ENCODE measurements around the gene AKNA. TPM values are rescaled to one million over a fixed set of nuclear protein-coding genes. Genes with fewer than 3 reads are reported as not detected.

AKNA gene
- total and polyA plus RNA-seq, 2 experiments from 2014 or later: 6.6 to 13.8 TPM

DNA sequence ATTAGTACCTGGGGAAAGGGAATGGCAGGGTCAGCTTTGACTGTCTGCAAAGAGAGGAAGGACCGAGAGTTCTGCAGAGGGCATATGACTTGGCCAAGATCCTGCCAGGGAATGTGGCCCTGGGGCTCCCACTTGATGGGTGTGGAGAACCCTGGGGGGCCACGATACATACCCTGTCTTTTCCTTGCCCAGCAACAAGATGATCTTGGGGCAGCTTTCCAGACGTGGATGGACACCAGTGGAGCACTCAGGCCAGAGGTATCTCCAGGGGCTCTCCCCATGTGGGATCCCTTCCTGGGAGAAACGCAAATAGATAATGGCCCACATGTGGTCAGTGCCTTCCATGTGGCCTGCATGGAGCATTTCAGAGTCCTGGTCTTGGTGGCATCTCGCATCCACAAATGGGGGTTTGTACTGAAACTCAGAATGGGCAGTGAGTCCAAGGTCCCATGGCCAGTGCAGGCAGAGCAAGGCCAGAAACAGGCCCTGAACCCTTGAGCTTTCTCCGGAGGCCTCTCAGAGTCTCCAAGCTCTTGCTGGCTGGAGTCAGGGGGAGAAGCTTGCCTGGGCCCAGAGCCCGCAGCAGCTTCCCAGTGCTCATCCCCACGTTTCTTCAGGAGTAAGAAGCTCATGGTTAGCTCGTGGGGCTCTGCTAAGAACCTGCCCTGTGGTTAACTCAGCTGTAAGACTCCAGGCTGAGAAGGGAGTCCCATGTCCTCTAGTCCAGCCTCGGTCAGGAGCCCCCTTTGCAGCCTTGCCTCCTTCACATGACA lies 83.2 kb downstream of the AKNA start:
- TF ChIP-seq EZH2phosphoT487 (IDR thresholded peaks at IDR 0.05; ENCODE audit: low read depth, severe bottlenecking, unreplicated experiment) (no peak), EZH2 (IDR thresholded peaks at IDR 0.05; ENCODE audit: borderline replicate concordance) (no peak)
- TF ChIP-seq, protein P1, sequence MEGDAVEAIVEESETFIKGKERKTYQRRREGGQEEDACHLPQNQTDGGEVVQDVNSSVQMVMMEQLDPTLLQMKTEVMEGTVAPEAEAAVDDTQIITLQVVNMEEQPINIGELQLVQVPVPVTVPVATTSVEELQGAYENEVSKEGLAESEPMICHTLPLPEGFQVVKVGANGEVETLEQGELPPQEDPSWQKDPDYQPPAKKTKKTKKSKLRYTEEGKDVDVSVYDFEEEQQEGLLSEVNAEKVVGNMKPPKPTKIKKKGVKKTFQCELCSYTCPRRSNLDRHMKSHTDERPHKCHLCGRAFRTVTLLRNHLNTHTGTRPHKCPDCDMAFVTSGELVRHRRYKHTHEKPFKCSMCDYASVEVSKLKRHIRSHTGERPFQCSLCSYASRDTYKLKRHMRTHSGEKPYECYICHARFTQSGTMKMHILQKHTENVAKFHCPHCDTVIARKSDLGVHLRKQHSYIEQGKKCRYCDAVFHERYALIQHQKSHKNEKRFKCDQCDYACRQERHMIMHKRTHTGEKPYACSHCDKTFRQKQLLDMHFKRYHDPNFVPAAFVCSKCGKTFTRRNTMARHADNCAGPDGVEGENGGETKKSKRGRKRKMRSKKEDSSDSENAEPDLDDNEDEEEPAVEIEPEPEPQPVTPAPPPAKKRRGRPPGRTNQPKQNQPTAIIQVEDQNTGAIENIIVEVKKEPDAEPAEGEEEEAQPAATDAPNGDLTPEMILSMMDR (IDR thresholded peaks at IDR 0.05; ENCODE audit: poor library complexity): no peak
- Histone ChIP-seq H3K4me1 (ENCODE audit: insufficient read depth) (no peaks in the 10 kb centered on the region), H3K4me3 (no peak overlapping the region), H3K9me2 (replicated peaks; ENCODE audit: insufficient read depth) (no peaks in the 10 kb centered on the region), H4K20me1 (ENCODE audit: insufficient read depth, poor library complexity, severe bottlenecking) (no peaks in the 10 kb centered on the region), H3K27ac (no peak overlapping the region), H3K27me3 (no peaks in the 10 kb centered on the region), H3K9me3 (ENCODE audit: low read depth) (no peaks in the 10 kb centered on the region), H3K79me2 (no peaks in the 10 kb centered on the region), H3K4me2 (no peak overlapping the region), H2AFZ (no peak overlapping the region), H3K36me3 (replicated peaks; ENCODE audit: insufficient read depth, low read depth) (no peaks in the 10 kb centered on the region)
- DNase-seq (ENCODE audit: low spot score): peak; percentile 3
- 94% methylated on average over 10 of the region's 10 CpGs for WGBS (ENCODE audit: low lambda C conversion rate, missing lambda C conversion rate)

- Histone ChIP-seq H3K9me2 (replicated peaks; ENCODE audit: insufficient read depth) (no peaks in the 10 kb centered on the region), H2AFZ (no peak overlapping the region), H3K36me3 (replicated peaks; ENCODE audit: insufficient read depth, low read depth) (no peaks in the 10 kb centered on the region), H3K4me1 (ENCODE audit: insufficient read depth) (no peaks in the 10 kb centered on the region), H3K9me3 (ENCODE audit: low read depth) (no peaks in the 10 kb centered on the region), H3K27me3 (no peaks in the 10 kb centered on the region), H3K4me3 (no peak overlapping the region), H4K20me1 (ENCODE audit: insufficient read depth, poor library complexity, severe bottlenecking) (no peaks in the 10 kb centered on the region), H3K27ac (no peak overlapping the region), H3K4me2 (no peak overlapping the region), H3K79me2 (no peaks in the 10 kb centered on the region)
- DNase-seq (ENCODE audit: low spot score): peak; percentile 3
- TF ChIP-seq, protein P1 (IDR thresholded peaks at IDR 0.05; ENCODE audit: poor library complexity): no peak
- no peak for TF ChIP-seq EZH2 (IDR thresholded peaks at IDR 0.05; ENCODE audit: borderline replicate concordance)
- TF ChIP-seq EZH2phosphoT487 (IDR thresholded peaks at IDR 0.05; ENCODE audit: low read depth, severe bottlenecking, unreplicated experiment): no peak
- 95% methylated on average over 4 of the region's 4 CpGs for WGBS (ENCODE audit: low lambda C conversion rate, missing lambda C conversion rate)
Observed at GRCh38 chr9:114303977-114304376, 83.8 kb downstream of the AKNA start.

DNA sequence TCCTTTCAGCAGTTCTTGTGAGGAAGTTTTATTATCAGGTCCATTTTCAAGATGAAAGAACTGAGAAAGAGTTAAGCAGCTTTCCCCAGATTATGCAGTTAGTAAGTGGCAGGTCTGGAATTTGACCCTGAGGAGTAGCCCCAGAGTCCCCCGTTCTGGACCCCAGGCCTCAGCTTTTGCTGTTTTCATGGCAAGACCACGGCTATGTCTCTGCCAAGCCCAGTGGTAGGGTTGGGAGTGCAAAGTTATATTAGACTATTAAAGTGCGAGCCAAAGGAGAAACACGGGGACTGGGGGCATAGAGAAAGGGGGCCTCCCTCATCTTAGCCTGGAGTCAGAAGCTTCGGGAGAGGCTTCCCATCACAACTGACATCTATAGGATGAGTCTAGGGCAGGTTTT lies 84.2 kb downstream of the AKNA start:
- Histone ChIP-seq H3K79me2 (no peaks in the 10 kb centered on the region), H3K27me3 (no peaks in the 10 kb centered on the region), H3K27ac (no peak overlapping the region), H3K4me3 (no peak overlapping the region), H3K36me3 (replicated peaks; ENCODE audit: insufficient read depth, low read depth) (no peaks in the 10 kb centered on the region), H4K20me1 (ENCODE audit: insufficient read depth, poor library complexity, severe bottlenecking) (no peaks in the 10 kb centered on the region), H3K9me2 (replicated peaks; ENCODE audit: insufficient read depth) (no peaks in the 10 kb centered on the region), H3K4me2 (no peak overlapping the region), H2AFZ (no peak overlapping the region), H3K4me1 (ENCODE audit: insufficient read depth) (no peaks in the 10 kb centered on the region), H3K9me3 (ENCODE audit: low read depth) (no peaks in the 10 kb centered on the region)
- 76% methylated on average over 5 of the region's 5 CpGs for WGBS (ENCODE audit: low lambda C conversion rate, missing lambda C conversion rate)
- DNase-seq (ENCODE audit: low spot score): no peak
- TF ChIP-seq EZH2 (IDR thresholded peaks at IDR 0.05; ENCODE audit: borderline replicate concordance): no peak
- TF ChIP-seq, protein P1 (IDR thresholded peaks at IDR 0.05; ENCODE audit: poor library complexity): no peak

Data from hepatocyte (in vitro differentiated cells).